ENCODE data around the gene CHRD. TPM values are rescaled to one million over a fixed set of nuclear protein-coding genes. Genes with fewer than 3 reads are reported as not detected.
A peak's percentile ranks its signal among the peaks of the same experiment; 100 is the strongest.

CHRD gene
- total RNA-seq, 1 experiment from 2014 or later, result 1.8 TPM

GRCh38 chr3:184346480-184347190, 33.2 kb upstream of the CHRD start:
- Histone ChIP-seq H2BK12ac (ENCODE audit: insufficient read length, low read depth, low read length) (no peak overlapping the region), H4K91ac (ENCODE audit: insufficient read length, low read depth, low read length) (no peak overlapping the region), H4K8ac (replicated peaks; ENCODE audit: insufficient read length, low read depth, low read length) (no peak overlapping the region), H2AFZ (ENCODE audit: low read length) (no peak overlapping the region), H3K4ac (ENCODE audit: low read depth, low read length) (no peak overlapping the region), H3K9ac (ENCODE audit: extremely low read depth, insufficient read length, low read length) (no peak overlapping the region), H3K56ac (ENCODE audit: insufficient read length, low read depth, low read length) (no peak overlapping the region), H2AK5ac (ENCODE audit: insufficient read length, low read length) (no peak overlapping the region), H3K23me2 (ENCODE audit: insufficient read length, low read depth, low read length, poor library complexity, severe bottlenecking) (no peaks in the 10 kb centered on the region), H3K79me2 (ENCODE audit: insufficient read depth, low read length) (no peaks in the 10 kb centered on the region), H3K27ac (ENCODE audit: insufficient read length, low read depth, low read length) (no peak overlapping the region), H3T11ph (ENCODE audit: low read length) (no peak overlapping the region), H3K4me2 (ENCODE audit: insufficient read depth, insufficient read length, low read length) (no peak overlapping the region), H3K9me3 (ENCODE audit: control insufficient read depth, low read depth, low read length) (no peaks in the 10 kb centered on the region), H2BK120ac (ENCODE audit: low read depth, low read length, poor library complexity, severe bottlenecking) (no peak overlapping the region), H4K20me1 (ENCODE audit: control insufficient read depth, insufficient read depth, insufficient read length) (no peaks in the 10 kb centered on the region), H3K79me1 (ENCODE audit: insufficient read depth, low read depth, low read length, poor library complexity, severe bottlenecking) (no peaks in the 10 kb centered on the region), H3K27me3 (ENCODE audit: insufficient read depth, low read length) (no peaks in the 10 kb centered on the region), H4K5ac (ENCODE audit: insufficient read length, low read depth, low read length) (no peak overlapping the region), H3K23ac (ENCODE audit: insufficient read length, low read depth, low read length) (no peak overlapping the region), H2BK5ac (ENCODE audit: insufficient read length, low read length) (no peak overlapping the region), H2BK15ac (ENCODE audit: low read depth, low read length) (no peak overlapping the region), H3K18ac (ENCODE audit: insufficient read length, low read depth, low read length) (no peak overlapping the region), H2BK20ac (ENCODE audit: low read depth, low read length, poor library complexity, severe bottlenecking) (no peak overlapping the region), H3K14ac (ENCODE audit: insufficient read depth, low read length) (no peak overlapping the region), H3K4me1 (ENCODE audit: insufficient read depth, low read length) (0 out of 2 replicates have a peak, but pooled peaks cover 2% of the 10 kb centered on the region)
- Mint-ChIP-seq H3K27me3 (ENCODE audit: low read depth) (no peaks in the 10 kb centered on the region), H3K4me1 (peaks cover 13 to 17% of the 10 kb centered on the region in 2 experiments), H3K4me3 (no peak overlapping the region), H3K9me3 (no peaks in the 10 kb centered on the region), H3K36me3 (ENCODE audit: insufficient read depth in 1 of 3, low read depth in 3 of 3) (peaks cover 12 to 37% (median 27%) of the 10 kb centered on the region in 3 experiments; a peak in 6 of 7 replicates), H3K27ac (peak overlapping the region in 1 of 3 experiments; percentile 85; a peak in 1 of 7 replicates)
- DNase-seq, result no peak
- TF ChIP-seq CTCF (conservative IDR thresholded peaks at IDR 0.05), result no peak
- WGBS (ENCODE audit: extremely low coverage, insufficient read length, low lambda C conversion rate), result no CpG with 5 or more reads among the region's 20 CpGs
